ENCODE data around the gene GIGYF1. TPM values are rescaled to one million over a fixed set of nuclear protein-coding genes. Genes with fewer than 3 reads are reported as not detected.
"Not testable (repeated sequence)": the region's sequence is repeated elsewhere in the genome, so short reads cannot be mapped to it uniquely, and the experiment has no call there.

GIGYF1 gene
- total RNA-seq, 1 experiment from 2014 or later, result 17.2 TPM

DNA sequence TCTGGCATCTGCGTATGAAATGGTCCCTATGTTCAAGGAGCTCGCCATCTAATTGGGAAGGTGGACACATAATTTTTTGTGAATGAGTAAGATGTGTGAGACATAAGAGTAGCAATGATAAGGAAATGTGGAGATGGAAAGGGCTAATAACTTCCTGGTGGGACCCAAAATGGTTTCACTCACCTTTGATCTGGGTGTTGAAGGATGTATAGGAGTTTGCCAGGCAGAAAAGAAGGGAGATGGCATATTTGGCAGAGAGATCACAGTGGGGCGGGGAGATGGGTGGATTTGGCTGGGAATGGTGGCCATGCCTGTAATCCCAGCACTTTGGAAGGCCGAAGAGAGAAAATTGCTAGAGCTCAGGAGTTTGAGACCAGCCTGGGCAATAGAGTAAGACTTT lies 16.4 kb upstream of the GIGYF1 start:
- DNase-seq (ENCODE audit: extremely low read depth, low read depth), result no peak

DNA sequence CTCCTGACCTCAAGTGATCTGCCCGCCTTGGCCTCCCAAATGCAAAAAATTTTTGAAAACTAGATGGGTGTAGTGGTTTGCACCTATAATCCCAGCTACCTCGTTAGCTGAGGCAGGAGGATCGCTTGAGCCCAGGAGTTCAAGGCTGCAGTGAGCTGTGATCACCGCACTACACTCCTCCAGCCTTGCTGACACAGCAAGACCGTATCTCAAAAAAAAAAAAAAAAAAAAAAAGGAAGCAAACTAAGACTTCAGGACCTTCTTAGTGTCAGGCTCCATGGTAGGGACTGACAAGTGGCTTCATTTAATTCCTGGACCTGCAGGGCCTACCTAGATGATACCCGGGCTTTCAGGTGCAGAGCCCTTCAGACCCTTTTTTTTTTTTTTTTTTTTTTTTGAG lies 14.3 kb upstream of the GIGYF1 start:
- DNase-seq (ENCODE audit: extremely low read depth, low read depth), result no peak

DNA sequence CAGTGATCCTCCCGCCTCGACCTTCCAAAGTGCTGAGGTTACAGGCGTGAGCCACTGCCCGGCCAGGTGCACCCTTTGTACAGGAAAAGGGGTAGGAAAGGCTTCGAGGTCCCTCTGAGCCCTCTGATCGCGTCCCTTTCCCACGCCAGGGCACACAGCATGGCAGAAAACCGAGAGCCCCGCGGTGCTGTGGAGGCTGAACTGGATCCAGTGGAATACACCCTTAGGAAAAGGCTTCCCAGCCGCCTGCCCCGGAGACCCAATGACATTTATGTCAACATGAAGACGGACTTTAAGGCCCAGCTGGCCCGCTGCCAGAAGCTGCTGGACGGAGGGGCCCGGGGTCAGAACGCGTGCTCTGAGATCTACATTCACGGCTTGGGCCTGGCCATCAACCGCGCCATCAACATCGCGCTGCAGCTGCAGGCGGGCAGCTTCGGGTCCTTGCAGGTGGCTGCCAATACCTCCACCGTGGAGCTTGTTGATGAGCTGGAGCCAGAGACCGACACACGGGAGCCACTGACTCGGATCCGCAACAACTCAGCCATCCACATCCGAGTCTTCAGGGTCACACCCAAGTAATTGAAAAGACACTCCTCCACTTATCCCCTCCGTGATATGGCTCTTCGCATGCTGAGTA lies 12.7 kb upstream of the GIGYF1 start:
- DNase-seq (ENCODE audit: extremely low read depth, low read depth), result no peak

DNA sequence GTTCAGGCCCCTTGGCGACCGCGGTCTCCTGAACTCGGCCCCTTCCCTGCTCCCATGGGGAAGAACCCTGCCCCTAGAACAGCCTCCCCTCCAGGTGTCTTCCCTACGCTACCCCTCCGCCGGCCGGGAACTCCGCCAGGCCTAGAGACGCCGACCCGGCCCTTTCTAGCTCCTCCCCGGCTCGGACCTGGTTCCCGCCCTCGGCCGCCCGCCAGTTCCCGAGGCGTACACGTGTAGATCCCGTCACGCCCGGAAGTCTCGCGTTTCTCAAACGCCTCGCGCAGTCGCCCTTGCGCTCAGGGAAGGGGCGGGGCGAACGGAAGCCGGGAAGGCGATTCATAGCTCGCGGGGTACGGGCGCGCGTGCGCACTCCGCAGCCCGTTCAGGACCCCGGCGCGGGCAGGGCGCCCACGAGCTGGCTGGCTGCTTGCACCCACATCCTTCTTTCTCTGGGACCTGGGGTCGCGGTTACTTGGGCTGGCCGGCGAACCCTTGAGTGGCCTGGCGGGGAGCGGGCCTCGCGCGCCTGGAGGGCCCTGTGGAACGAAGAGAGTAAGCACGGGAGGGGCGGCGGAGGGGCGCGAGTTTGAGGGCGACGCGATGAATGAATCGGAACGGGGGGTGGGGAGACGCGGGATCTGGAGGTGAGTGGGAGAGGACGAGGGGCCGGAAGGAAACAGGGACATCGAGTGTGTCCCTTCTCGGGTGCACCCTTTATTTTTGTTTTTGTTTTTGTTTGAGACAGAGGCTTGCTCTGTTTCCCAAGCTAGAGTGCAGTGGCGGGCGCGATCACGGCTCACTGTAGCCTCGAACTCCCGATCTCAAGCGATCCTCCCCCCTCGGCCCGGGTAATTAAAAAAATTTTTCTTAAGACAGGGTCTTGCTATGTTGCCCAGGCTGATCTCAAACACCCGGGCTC lies 12.0 kb upstream of the GIGYF1 start, which contains the start of gene POP7:
TSS of gene POP7 (plus strand) at position 369 of the 919 bp plus-strand sequence. CDS start 710 bp downstream, outside the sequence.
- peak; percentile 98 for DNase-seq (ENCODE audit: extremely low read depth, low read depth)

DNA sequence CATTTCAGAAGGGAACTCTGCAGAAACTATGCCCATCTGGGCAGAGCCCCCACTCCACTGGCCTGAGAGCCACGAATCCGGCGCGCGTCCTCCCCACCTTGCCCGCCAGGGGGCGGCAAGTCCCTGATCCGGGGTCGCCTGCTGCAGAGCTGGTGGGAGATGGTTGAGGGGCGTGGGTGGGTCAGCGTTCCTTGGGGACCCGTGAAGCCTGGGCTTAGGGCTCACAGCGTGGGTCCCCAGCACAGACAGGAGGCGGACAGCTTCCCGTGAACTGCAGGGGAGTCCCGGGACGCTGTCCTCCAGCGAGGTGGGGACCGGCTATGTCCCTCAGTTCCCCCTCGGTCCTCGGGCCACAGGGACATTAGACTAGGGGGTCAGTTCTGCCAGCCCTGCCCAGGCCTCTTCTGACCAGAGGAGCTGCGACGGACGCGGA lies 11.3 kb upstream of the GIGYF1 start:
- DNase-seq (ENCODE audit: extremely low read depth, low read depth), result peak; percentile 48

DNA sequence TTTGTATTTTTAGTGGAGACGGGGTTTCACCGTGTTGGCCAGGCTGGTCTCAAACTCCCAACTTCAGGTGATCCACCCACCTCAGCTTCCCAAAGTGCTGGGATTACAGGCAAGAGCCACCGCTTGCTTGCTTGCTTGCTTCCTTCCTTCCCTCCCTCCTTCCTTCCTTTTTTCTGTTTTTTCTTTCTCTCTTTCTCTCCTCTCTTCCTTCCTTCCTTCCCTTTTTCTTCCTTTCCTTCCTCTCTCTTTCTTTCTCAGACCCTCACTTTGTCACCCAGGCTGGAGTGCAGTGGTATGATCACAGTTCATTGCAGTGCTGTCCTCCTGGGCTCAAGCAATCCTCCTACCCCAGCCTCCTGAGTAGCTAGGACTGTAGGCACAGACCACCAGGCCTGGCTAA lies 7.0 kb upstream of the GIGYF1 start:
- not testable (repeated sequence) for DNase-seq (ENCODE audit: extremely low read depth, low read depth)

DNA sequence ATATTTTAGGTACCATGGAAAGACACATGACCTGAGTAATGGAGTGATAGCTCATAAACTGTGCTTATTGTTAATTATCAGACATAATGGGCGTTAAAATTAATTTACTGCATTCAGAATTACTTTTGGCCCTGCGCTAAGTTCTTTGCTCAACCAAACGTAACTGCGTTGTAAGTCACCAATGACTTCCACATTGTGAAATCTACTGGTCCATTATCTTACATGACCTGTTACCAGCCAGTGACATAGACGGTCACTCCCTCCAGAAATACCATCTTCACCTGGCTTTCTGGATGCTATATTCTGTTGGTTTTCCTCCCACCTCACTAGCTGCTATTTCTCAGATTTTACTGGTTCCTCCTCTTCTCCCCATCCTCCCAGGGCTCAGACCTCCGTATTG lies 5.0 kb upstream of the GIGYF1 start:
- no peak for DNase-seq (ENCODE audit: extremely low read depth, low read depth)

DNA sequence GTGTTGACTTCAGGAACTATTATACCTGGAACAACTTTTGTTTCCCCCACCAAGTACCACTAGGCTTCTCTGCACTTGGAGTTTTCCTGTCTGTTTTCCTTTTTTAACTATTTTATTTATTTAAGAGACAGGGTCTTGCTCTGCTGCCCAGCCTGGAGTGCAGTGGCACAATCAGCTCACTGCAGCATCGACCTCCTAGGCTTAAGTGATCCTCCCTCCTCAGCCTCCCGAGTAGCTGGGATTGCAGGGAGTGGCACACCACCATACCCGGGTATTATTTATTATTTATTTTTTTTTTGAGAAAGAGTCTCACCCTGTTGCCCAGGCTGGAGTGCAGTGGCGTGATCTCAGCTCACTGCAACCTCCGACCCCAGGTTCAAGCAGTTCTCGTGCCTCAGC lies 2.1 kb upstream of the GIGYF1 start:
- DNase-seq (ENCODE audit: extremely low read depth, low read depth), result no peak

DNA sequence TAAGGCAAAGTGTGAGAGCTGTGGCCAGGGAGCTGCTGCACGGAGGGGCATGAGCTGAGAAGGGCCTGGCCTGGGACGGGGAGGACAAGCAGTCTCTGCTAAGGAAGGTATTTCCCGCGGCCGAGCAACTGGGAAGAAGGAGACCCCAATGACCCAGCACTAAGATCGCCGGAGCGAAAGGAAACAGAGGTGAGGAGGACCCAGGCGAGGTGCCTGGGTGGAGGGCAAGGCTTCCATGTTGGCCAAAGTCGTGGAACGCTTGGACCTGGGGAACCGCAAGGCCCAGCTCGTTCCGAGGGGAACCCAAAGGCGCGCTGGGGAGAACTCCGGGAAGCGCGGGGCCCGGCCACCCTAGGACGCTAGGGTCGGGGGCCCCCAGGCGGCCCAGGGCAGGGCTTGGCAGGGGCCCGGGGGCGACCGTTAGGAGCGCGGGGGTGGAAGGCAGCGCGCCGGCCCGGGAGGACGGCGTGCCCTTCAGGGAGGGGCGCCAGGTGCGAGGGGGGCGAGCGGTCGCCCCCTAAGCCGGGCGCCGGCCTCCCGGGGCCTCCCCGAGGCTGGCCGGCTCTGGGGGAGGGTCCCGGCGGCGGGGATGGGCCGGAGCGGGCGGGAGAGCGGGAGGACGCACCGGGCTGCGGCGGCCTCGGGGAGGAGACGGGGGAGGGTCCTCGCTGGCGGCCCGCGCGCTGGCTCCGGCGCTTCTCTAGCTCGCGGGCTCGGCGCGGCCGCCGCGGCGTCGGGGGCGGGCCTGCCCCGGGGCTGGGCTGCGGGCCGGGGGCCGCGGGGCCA lies 545 bp downstream of the GIGYF1 start:
- DNase-seq (ENCODE audit: extremely low read depth, low read depth), result no peak

DNA sequence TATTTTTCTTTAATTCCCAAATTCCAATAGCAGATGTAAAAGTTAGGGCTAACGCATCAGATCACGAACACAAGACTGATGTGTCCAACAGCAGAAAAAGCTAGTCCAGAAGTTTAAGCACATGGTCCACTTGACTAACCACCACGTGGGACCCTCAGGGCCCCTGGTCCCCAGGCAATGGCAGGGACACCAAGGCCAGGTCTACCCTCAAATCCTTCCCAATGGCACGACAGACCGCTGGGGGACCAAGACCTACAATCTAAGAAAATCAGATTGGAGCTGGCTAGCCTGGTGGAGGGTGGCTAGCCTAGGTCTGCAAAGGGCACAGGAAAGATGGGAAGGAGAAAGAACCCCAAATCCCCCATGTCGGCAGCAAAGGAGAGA lies 1.5 kb downstream of the GIGYF1 start:
- no peak for DNase-seq (ENCODE audit: extremely low read depth, low read depth)

DNA sequence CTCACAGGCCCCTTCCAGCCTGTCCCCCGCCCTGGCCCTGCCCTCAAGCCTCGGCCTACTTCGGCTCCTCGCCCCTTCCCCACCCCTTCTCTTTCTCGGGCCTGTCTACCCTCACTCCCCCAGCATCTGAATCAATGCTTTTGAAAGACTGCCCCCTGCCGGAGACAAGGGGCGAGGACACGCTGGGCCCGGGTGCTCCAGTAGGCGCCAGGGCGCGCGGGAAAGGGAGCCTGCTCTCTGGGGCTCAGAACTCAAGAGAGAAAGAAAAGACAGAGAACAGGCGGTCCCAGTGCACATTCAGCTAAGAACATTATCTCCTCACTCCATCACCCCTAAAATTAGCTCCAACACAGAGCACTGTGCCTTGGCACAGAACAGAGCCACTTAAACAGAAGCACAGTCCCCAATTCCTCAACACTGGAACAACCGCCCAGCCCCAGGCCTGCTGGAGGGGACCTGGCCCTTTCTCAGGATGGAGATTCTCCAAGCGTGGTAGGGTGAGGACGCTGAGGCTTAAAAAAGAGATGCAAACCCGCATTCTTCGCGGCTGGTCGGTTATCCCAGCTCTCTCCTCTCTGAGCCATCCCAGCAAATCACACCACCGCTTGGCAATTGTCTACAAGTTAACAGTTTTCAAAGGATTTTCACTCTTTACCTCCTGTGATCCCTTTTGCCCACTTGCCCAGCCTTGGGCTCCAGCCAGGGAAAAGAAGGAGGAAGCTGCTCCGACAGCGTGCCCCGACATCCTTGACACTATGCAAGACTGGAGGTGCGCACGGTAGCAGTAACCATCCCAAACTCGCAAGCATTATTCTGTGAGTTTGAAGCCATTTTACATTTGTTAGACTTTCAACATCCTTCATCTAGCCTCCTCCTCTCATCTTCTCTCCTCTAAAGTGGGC lies 2.1 kb downstream of the GIGYF1 start:
- peak; percentile 66 for DNase-seq (ENCODE audit: extremely low read depth, low read depth)

DNA sequence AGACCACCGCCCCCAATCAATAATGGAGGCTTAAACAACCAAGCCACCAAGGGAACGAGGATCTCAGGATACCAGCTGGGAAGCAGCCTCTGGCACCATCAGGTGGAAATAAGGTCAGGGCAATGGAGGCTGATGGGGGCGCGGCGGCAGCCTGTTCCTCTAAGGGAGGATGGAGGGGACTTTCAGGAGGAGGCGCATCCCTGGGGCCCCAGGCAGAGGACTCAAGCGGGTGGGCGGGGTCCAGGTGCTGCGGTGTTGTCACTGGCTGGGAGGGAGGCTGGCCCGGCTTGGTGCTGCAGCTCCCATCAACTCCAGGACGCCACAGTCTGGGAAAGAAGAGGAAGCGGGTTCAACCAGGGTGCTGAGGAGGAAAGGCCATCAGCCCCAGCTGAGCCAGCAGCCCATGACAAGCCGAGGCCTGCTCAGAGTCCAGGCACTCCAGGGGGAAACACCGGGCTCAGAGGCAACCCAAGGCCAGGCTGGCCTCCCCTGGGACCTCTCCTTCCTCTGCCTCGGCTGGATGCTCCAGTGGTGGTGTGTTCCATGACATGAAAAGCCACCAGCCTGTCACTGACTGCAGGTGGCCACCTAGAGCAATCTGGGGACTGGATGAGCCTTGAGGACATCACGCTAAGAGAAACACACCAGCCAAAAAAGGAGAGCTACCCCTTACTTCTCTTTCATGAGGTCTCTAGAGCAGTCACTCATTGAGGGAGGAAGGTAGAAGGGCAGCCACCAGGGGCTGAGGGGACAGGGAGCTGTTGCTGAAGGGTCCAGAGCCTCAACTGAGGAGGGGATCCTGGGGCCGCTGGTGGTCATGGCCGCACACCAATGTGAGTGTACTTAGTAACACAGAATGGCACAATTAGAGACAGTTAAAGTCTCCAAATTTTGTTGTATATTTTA lies 4.6 kb downstream of the GIGYF1 start:
- DNase-seq (ENCODE audit: extremely low read depth, low read depth), result no peak

DNA sequence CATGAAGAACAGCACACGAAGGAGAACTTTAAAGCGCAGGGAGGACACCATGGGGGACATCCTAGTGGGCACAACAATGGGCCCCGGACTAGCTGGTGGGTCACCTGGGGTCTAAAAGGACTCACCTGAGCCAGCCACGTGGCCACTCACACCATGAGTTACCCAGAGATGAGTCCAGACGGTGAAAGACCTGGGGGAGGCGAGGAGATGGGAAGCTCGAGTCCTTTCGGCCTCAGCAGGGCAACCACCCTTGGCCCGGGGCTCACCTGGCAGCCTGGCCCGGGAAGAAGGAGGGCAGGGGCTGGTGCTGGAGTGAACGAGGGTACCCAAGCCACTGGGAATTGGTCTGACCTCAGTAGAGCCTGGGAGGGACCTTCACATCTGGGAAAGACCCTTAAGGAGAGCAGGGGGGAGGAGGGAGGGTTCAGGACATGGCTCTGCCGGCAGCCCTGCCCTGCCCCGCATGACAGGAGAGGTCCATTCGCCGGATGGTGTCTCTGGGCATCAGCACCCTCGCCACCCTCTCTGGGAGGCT lies 5.7 kb downstream of the GIGYF1 start:
- DNase-seq (ENCODE audit: extremely low read depth, low read depth), result no peak

DNA sequence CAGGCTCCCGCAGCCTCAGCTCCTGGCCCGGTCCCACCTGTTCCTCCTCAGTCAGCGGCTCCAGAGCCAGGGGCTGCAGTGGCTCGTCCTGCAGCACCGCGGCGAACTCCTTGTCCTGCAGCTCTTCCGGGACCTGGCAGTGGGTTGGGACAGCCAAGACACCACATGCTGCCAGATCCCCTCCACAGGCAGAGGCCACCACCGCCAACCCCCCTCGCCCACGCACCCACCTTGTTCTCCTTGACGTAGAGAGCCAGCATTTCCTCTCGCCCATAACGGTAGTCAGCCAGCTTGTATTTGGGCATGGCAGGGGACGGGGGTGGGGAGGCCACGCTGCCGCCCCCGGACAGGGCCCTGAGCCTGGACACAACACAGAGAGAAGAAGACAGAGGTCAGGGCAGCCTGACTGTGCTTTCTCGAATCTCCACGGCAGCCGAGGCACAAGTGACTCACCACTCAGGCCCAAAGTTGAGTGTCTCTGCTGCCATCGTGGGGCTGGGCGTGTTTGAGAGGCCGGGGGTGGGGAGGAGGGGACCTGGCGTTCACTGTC lies 6.2 kb downstream of the GIGYF1 start:
- no peak for DNase-seq (ENCODE audit: extremely low read depth, low read depth)

DNA sequence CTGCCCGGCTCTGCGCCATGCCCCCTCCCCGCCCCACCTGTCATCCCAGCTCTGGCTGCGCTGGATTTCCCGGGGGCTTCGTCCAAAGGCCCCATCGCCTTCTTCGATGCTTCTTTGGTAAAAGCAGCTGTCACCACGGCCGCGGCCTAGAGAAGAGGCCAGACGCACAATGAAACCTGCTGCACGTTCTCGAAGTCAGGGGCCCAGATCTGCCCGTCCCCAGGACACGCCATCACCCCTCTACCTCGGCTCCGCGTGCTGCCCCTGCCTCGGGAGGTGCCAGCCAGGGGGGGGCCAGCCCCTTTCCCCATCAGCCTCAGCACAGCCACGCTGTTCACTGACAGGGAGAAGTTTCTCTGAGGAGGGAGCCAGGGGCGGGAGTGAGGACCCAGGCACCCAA lies 6.8 kb downstream of the GIGYF1 start:
- no peak for DNase-seq (ENCODE audit: extremely low read depth, low read depth)

DNA sequence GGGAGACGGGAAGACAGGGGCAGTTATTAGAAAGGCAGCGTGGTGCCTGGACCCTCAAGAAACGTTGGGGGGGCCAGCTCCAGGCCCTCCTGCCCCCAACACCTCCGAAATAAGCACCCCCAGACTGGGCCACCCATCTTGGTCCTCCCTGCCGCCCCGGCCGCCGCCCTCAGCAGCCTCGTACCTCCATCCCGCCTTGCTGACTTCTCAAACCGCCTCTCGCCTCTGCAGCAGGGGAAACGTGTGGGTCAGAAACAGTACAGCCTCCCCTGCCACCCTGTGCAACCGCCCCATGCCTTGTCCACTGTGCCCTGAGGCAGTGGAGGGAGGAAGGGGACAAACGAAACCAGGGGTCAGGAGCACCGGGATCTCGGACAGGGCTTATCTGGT lies 7.2 kb downstream of the GIGYF1 start:
- DNase-seq (ENCODE audit: extremely low read depth, low read depth), result no peak

DNA sequence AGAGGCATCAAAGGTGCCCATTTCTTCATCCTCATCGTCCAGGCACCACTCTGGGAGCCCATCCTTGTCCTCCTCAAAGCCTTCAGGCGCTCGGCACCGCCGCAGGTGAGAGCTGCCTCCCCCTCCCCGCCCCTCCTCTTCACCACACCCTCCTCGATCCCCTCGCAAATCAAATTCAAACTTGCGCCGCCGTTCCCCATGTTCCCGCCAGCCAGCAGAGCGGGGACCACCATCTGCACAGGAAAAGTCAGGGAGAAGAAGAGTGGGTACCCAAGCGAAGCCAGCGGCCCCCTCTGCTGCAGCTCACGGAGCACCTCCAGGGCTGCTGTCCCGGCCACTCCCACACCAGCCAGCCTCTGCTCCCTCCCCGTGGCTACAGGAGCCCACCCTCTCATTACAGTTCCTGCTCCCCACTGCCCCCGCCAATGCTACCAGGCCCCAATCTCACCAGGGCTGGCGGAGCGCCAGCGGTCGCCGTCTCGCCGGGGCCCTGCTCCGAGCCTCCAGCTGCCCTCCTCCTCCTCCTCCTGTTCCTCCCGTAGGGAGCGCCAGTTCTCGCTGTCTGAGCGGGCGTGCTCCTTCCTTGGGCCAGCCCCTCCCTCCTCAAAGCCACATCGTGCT lies 7.7 kb downstream of the GIGYF1 start:
- DNase-seq (ENCODE audit: extremely low read depth, low read depth), result no peak

DNA sequence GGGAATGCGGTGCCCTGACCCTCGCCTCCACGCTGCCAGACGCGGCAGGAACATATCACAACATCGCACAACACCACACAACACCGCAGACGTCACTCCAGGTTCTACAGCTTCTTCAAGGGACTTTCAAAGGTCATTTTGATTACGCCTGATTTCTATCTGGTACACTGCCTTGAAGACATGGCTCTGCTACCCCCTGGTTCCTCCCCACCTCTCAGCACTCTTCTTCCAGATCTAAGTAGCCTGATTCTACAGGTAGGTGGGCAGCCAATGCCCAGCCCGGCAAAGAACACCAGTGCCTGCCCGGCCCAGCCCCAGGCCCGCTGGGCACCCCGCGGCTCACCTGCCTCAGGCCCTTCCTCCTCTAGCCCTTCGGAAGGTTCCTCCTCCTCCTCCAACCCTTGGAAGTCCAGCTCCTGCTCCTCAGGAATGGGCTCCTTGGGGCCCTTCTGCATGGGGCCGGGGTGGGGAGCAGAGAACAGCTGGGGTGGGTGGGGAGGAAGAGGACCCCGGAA lies 8.4 kb downstream of the GIGYF1 start:
- DNase-seq (ENCODE audit: extremely low read depth, low read depth), result no peak
